CD4-positive, alpha-beta T cell treated with Interferon alpha-2 for 1 hour (primary cell): ENCODE measurements around the gene FBXO45.
"Not testable (repeated sequence)": the region's sequence is repeated elsewhere in the genome, so short reads cannot be mapped to it uniquely, and the experiment has no call there.

Experiments used
- DNase-seq, 2 donors: peaks; one replicate each; pipeline ENCODE4 v3.0.0-alpha.2; 2020 to 2022

FBXO45 gene

DNA sequence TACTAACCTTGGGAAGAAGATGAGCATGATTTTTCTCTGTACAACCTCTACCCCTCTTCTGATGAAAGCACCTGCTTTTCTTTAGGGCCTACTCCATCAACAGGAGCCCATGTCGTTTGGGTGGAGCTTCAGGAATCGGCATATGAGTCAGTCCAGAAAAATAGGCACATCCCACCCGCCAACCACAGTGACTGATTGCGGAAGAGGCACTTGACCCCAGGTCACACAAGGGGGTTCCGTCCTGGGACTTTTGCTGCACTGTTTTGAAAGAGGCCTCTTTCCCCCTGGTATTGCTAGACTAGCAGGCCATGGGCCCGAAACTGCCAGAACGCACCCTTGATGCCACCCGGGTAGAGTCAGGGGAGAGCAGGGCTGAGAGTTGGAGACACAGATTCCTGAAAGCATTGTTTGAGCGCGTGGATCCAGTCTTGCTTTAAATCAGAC lies 51.7 kb downstream of the FBXO45 start:
- peak in 1 of 2 donors; percentile 68 for DNase-seq

GRCh38 chr3:196620684-196621083 lies 52.2 kb downstream of the FBXO45 start:
- no peak for DNase-seq

DNA sequence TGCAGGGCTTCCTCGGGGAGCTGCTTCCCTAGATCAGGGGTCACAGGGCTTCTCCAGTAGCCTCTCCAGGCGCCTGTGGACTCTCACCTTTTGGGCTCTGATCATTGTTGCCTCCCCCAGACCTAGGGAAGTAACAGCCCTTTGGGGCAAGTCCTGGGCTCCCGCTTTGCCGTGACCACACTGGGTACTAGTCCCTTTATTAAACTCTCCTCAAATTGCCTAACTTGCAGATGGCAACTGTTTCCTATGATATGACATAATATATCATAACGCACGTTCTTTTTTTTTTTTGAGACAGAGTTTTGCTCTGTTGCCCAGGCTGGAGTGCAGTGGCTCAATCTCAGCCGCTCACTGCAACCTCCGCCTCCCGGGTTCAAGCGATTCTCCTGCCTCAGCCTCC lies 53.2 kb downstream of the FBXO45 start:
- no peak for DNase-seq

DNA sequence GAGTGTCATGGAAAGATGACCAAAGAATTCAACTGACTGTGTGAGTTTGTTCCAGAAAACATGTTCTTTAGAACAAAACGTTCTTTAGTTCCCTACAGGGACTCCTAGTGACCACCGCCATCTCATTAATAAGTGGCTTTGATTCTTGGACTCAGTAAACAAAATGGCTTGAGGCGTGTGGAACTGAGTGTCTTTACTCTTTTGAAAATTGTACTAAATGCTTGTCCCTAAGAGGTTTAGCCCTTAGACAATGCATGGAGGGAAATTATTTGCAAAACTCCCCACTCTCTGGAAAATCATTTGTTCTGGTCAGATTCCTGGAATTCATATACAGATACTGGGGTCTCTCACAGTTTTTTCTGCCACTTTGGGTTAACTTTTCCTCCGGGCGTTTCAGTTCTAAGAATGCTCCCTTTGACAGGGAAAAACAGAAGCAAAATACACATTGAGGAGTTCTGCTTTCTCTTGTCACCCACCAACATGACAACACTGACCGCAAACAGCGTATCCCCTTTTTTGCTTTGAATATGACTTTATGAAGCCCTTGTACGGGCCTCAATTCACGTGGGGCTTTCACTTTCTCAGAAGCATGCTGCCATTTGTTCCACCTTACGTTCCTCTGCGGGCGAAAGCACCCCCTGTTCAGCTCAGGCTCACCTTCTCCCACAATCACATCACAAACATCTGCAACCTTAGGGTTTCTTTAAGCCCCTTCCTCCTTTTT lies 55.8 kb downstream of the FBXO45 start:
- DNase-seq: peak; percentile 44 to 64

DNA sequence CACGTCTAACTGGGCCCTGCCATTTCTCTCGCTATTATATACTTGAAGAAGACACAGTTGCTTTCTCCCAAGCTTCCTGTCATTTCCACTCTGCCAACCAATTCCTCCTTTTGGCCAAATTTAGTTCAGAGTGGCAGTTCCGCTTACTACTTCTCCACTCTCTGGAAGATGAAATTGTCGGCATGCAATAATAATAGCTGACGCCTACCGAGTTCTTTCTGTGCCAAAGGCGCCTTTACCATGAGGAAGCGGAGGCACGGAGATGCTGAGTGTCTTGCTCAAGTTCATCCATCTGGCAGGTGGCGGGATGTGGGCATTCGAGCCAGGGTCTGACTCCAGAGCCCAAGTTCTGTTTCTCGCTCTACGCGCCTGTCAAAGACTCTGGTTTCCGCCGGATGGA lies 56.4 kb downstream of the FBXO45 start:
- peak in 1 of 2 donors; percentile 46 for DNase-seq

DNA sequence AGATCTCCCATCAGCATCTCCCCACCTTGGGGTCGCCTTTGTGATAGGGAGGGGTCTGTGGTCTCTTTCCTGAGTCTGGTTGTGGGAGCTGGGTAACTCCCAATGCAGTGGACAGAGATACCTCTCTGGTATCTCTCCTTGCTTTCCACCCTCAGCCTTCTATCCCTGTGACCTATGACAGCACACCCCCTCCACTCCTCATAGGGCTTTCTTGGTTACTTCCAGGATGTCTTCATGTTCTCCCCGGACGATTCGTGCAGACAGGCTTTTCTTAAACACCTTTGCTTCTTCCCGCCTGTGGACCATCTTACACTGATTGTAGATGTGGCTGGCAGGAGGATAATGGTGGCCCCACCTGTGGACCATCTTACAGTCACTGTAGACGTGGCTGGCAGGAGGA lies 56.9 kb downstream of the FBXO45 start:
- DNase-seq: no peak

DNA sequence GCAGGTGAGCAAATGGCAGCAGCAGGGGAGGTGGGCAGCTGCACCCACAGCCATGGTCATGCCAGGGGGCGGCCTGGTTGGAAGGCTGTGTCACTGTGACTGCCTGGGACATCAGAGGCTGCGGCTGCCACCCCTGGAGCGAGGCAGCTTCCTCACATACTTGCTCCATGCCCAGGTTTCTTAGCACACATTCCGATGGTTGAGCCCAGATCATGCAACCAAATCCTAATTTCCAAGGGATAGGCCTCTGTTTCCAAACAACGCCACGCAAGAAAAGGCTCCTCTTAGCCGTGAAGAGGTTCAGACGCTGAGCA lies 59.4 kb downstream of the FBXO45 start:
- no peak for DNase-seq

DNA sequence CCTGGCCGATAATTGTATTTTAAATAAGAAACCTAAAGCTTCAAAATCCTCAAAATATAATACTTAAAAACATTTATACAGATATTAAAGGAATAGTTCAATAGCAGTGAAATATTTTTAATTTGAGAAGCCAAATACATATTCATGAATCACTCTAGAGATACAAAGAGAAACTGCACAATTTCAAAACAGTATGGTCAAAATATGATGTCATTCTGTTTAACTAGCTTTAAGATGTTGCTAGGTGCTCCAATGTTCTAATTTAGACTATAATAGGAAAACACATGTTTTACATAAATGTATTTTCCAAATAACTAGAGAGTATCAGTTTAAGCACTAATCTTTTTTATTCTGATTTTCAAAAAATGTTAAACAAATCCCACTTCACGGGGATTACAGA lies 60.8 kb downstream of the FBXO45 start:
- DNase-seq: no peak

DNA sequence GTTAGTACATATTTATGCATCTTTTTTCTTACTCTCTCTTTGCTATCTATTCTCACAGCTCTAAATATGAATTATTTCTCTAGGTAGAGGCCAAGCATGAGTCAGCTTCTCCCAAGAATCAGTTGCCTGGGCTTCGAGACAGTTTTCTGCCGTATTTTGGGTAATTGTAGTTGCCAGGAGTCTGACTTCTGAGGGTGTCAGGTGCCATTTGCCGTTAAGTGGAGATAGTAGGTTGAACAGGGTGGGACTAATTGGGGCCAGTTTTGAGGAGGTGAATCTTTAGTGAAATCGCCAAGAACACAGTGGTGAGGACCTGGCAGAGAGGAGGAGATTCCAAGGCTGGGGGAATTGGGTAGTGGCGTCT lies 63.2 kb downstream of the FBXO45 start:
- no peak for DNase-seq

- peak; percentile 88 to 92 for DNase-seq
Measured at GRCh38 chr3:196632046-196632751, 63.7 kb downstream of the FBXO45 start.

- DNase-seq: no peak
Measured at GRCh38 chr3:196633555-196634151, 65.2 kb downstream of the FBXO45 start.

DNA sequence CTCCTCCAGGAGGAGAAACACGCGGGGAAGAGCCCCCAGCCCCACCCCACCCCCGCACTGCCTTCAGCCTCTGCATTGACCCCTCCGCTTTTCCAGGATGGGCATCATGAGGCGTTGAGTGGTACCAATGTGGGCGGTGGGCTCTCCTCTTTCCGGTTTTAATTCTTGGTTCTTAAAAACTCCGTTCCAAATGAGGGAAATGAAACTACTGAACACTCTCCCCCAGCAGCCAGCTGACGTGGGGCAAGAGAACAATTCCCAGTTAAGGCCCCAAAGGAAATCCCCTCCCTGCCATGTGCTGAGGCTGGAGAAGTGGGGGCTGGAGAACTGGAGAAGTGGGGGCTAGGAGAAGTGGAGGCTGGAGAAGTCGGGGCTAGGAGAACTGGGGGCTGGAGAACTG lies 65.8 kb downstream of the FBXO45 start:
- DNase-seq: peak in 1 of 2 donors; percentile 69

GRCh38 chr3:196634829-196635228 lies 66.4 kb downstream of the FBXO45 start:
- DNase-seq: no peak

DNA sequence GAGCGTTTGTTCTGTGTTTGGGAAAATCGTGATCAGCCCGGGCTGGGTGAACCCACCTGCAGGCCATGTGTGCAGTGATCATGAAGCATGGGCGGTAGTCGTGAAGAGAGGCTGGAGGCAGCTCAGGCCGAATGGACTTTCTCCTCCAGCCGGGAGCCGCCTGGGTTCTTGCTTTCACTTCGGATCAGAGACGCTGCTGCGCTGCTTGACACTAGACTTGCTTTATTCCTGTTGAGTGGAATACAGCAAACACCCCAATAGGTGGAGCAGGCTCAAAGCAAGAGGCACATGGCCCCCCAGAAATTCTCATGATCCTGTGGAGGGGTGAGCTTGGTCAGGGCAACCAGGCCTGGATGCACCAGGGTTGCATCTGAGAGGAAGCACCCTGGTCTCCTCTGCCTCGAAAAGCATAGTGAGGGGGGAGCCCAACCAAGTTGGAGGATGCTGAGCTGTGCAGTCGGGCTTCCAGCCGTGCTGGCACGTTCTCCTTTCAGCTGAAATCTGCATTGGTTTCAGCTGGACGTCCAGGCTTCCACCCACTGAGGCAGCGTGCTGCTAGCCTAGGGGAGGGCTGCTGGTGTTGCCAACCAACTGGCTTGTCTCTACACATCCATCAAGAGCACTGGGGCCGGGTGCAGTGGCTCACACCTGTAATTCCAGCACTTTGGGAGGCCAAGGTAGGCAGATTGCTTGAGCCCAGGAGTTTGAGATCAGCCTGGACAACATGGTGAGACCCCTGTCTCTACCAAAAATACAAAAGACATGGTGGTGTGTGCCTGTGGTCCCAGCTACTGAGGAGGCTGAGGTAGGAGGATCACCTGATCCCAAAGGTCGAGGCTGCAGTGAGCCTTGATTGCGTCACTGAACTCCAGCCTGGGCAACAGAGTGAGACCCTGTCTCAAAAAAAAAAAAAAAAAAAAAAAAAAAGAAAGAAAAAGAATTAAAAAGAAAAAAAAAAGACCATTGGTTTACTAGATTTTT lies 68.2 kb downstream of the FBXO45 start:
- no peak for DNase-seq

- DNase-seq: not testable (repeated sequence)
Measured at GRCh38 chr3:196637941-196638340, 69.5 kb downstream of the FBXO45 start.
